Ureter (tissue), 1 donor: ENCODE data around the gene FXYD7. TPM values are rescaled to one million over a fixed set of nuclear protein-coding genes. Genes with fewer than 3 reads are reported as not detected.
"Not testable (repeated sequence)": the region's sequence is repeated elsewhere in the genome, so short reads cannot be mapped to it uniquely, and the experiment has no call there.

ENCODE experiments used
- DNase-seq: peaks from one replicate; pipeline ENCODE4 v3.0.0-alpha.2; 2020; ENCODE audit warnings: low spot score
- total RNA-seq: library from RNA; stranded (reverse); gene quantifications from one replicate; pipeline ENCODE4 v1.2.4, GENCODE V29; 2023
- donor health status: DM: yes; HTN: yes; CAD: no.

FXYD7 gene
- total RNA-seq, 1 donor from 2014 or later: 0.62 TPM

DNA sequence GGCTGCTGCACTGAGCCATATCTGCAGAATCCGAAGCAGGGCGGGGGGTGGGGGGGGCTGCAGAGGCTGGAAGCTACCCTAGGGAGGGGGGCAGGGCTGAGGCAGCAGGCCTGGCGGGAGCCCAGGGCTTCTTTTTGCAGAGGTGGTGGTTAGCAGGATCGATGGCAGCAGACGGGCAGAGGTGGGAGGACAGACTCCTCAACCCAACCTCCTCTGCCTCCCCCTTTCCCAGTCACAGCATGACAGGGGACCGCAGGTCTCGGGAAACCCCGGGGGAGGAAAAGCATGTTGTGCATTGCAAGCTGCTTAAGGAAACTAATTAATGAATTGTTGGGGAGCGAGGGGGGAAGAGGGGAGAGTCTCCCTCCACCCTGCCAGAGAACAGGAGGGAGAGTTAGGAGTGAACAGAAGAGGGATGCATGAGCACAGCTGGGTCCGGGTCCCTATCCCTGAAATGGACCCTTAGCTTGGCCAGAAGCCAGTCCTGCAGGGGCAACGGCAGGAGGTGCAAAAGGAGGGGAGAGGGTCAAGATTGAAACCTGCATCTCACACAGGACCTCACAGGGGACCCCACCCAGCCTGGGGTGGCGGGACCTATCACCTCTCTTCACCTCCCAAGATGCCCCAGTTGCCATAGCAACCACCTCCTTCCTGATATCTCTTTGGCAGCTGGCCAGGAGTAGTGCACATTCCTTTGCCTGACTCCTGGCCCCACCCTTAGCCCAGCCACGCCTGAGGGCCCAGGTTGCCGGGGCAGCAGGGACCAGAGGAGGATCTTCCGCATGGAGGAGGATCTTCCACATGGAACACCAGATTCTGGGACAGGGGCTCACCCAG, 1.8 kb downstream of the FXYD7 start:
- DNase-seq: peak; percentile 83

- DNase-seq: no peak
Measured at GRCh38 chr19:35146746-35147459, 3.8 kb downstream of the FXYD7 start.

DNA sequence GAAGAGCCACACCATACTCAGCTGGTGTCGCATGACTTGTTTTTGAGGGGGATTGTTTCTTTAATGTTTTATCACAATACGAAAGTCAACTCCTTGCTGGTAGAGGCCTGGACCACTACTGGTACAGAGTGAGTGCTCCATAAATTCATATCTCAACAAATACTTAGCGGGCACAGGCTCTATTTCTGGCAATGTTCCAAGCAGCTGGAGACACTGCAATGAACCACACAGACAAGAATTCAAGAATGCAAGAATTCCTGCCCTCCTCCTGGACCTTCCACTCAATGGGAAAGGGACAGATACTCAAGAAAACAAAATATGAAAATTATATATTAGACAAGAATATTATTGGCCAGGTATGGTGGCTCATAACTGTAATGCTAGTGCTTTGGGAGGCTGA, 6.4 kb downstream of the FXYD7 start:
- DNase-seq: no peak

DNA sequence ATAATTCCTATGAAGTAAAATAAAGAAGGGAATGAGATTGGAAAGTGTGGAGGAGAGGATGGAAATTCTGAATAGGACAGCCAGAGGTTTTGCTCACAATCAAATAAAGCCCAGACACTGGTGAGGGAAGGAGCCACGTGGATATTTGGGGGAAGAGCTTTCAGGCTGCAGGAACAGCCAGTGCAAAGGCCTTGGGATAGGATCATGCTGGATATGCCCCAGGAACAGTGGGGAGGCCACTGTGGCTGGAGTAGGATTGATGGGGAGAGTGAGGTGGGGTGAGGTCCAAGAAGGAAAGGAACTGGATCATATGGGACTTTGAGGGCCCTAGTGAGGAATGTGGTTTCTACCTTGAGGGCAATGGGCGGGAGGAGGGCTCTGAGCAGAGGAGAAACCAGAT, 7.4 kb downstream of the FXYD7 start:
- DNase-seq: no peak

GRCh38 chr19:35151273-35152065, 8.4 kb downstream of the FXYD7 start:
- no peak for DNase-seq

DNA sequence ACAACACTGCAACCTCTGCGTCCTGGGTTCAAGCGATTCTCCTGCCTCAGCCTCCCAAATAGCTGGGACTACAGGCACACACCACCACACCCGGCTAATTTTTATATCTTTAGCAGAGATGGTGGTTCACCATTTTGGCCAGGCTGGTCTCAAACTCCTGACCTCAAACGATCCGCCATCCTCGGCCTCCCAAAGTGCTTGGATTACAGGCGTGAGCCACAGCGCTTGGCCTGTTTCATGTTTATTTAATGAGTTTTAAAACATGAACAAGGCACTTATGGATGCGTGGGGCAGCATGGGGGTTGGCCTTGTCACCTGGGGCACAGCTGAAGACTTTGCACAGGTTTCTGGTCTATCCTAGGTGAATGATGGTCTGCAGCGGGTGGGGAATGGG, 10.1 kb downstream of the FXYD7 start:
- not testable (repeated sequence) for DNase-seq

- no peak for DNase-seq
Measured at GRCh38 chr19:35153701-35154524, 10.9 kb downstream of the FXYD7 start.

DNA sequence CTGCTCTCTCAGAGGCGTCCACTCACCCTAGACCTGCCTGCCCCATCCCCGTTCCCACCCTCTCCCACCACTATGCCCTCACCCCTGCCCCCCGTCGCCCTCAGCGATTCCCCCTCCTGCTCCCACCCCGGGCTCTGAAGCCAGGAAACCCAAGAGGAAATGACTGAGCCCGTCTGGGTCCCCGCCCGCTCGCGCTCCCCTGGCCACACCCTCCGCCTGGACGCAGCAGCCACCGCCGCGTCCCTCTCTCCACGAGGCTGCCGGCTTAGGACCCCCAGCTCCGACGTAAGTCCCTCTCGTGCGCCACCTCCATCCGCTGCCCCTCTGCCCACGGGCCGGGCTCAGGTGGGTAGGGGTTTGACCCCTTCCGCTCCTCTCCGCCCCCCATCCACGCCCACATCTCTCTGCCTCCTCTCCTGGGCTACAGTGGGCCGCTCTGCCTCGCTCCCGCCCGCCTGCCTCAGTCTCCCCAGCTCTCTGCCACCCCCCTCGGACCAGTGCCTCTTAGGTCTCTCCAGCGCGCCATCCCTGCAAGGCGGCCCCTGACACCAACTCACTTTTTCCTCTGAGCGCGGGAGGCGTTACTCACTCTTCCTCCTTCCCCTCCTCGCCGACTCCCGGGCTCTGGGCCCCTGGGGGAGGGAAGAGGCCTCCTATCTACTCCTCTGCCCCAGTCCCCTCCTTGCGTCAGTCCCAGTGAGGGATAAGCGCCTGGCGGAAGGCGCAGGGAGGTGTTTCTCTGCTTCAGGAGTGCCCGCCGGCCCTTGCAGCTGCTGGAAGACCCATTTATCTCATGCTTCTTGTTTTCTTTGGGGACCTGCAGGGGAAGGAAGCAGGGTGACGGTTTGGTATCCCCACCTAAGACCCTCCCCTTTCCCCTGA, 11.7 kb downstream of the FXYD7 start, which contains the start of gene FXYD5:
Gene FXYD5 (plus strand): TSS at position 211 of the 882 bp plus-strand sequence. CDS start 816 bp downstream, outside the sequence.
- peak; percentile 81 for DNase-seq

DNA sequence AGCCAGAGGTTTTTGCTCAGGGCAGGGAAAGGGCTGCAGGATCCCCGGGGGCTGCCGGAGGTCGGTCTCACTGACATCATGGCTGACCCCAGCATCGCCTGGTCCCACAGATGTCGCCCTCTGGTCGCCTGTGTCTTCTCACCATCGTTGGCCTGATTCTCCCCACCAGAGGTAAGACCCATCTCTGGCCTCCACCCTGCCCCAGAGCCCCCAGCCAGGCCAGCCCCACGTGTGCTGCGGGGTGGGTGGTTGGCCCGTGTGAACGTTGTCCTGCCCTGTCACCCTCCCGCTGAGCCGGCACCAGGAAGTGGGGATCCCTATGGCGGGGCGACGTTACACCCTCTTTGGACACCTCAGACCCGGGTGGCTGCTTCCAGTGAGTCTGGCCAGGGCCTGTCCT, 12.4 kb downstream of the FXYD7 start:
- no peak for DNase-seq

GRCh38 chr19:35155981-35156672, 13.1 kb downstream of the FXYD7 start:
- DNase-seq: no peak

DNA sequence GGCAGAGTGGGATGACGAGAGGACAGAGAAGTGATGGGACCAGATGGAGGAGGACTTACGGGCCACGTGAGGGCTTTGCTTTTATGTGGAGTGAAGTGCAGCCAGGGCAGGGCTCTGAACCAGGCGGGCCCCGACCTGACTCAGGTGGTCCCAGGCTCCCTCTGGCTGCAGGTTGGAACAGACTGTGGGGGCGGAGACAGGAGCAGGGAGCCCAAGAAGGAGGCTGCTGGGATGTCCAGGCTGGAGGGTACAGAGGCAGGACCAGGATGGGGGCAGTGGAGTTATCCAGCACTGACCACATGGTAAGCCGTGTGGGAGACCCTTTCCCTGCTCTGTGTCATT, 13.6 kb downstream of the FXYD7 start:
- DNase-seq: no peak

- DNase-seq: no peak
Measured at GRCh38 chr19:35157431-35157830, 14.4 kb downstream of the FXYD7 start.

GRCh38 chr19:35159606-35160005, 16.6 kb downstream of the FXYD7 start:
- no peak for DNase-seq

GRCh38 chr19:35160629-35161433, 17.8 kb downstream of the FXYD7 start:
- no peak for DNase-seq

GRCh38 chr19:35161434-35161743, 18.3 kb downstream of the FXYD7 start:
- DNase-seq: no peak

DNA sequence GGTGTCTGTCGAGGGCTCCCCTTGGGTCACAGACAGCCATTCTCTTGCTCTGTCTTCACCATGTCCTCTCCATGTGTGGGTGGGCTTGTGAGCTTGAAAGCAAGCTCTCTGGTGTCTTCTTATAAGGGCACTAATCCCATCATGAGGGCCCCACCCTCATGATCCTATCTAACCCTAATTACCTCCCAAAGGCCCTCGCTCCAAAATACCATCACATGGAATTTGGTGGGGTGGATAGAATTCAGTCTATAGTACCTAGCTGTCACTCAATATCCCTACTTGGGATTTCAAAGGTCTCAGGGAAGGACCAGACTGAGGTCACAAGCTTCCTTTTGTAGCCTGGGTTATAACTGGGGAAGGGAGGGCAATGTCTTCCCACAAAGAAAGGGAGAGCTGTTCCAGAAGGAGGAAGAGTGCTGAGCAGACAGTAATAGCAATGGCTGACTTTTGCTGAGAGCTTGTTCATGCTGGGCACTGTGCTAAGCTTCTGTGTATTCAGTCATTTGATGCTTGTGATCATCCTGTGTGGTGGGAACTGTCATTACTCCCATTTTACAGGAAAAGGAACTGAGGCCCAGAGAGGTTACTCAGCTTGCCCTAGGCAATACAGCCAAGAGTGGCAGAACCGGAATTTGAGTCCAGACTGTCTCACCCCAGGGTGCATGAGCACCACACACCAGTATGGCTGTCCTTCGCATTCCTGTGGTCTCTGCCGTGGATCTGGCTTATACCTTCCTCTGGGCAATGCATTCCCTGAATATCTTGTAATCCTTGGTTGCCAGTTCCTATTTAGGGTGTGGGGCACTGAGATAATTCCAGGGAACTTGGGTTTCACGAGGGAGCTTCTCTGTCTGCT, 19.6 kb downstream of the FXYD7 start:
- no peak for DNase-seq

- no peak for DNase-seq
Measured at GRCh38 chr19:35164418-35164817, 21.4 kb downstream of the FXYD7 start.
